ENCODE measurements around the gene PUM2.
"Not testable (repeated sequence)": the region's sequence is repeated elsewhere in the genome, so short reads cannot be mapped to it uniquely, and the experiment has no call there.

PUM2 gene

GRCh38 chr2:20368706-20369105 is 18.1 kb upstream of the PUM2 start:
- H4K20me1 ChIP-seq (ENCODE audit: low read depth, low read length) = no peaks in the 10 kb centered on the region
- no peaks in the 10 kb centered on the region for H3K9me3 ChIP-seq (ENCODE audit: insufficient read depth, low read length)
- TF ChIP-seq CTCF (IDR thresholded peaks at IDR 0.05; ENCODE audit: insufficient read depth, low read length, poor library complexity, severe bottlenecking) (no peak), EZH2phosphoT487 (conservative IDR thresholded peaks at IDR 0.05; ENCODE audit: low read length) (no peak)
- no peak overlapping the region for H3K4me3 ChIP-seq (ENCODE audit: insufficient read depth, low read length, poor library complexity, severe bottlenecking)
- H3K9me2 ChIP-seq (replicated peaks; ENCODE audit: insufficient read depth, low read length) = no peaks in the 10 kb centered on the region
- no peaks in the 10 kb centered on the region for H3K36me3 ChIP-seq (ENCODE audit: low read length)
- H3K4me2 ChIP-seq (ENCODE audit: low read depth, low read length, poor library complexity, severe bottlenecking) = no peak overlapping the region
- H2AFZ ChIP-seq (ENCODE audit: low read depth, low read length, severe bottlenecking) = no peak overlapping the region
- H3K9ac ChIP-seq (ENCODE audit: low read length) = no peak overlapping the region
- H3K79me2 ChIP-seq (ENCODE audit: insufficient read depth, low read length) = no peaks in the 10 kb centered on the region
- H3F3A ChIP-seq (ENCODE audit: insufficient read depth) = no peaks in the 10 kb centered on the region
- H3K27me3 ChIP-seq (ENCODE audit: low read length) = no peaks in the 10 kb centered on the region
- H3K27ac ChIP-seq (ENCODE audit: low read depth, low read length) = no peak overlapping the region

GRCh38 chr2:20367929-20368328 is 17.3 kb upstream of the PUM2 start:
- not testable (repeated sequence) for H3K79me2 ChIP-seq (ENCODE audit: insufficient read depth, low read length); H3K27me3 ChIP-seq (ENCODE audit: low read length); H3F3A ChIP-seq (ENCODE audit: insufficient read depth); H2AFZ ChIP-seq (ENCODE audit: low read depth, low read length, severe bottlenecking); H3K27ac ChIP-seq (ENCODE audit: low read depth, low read length); H3K9me2 ChIP-seq (replicated peaks; ENCODE audit: insufficient read depth, low read length); H3K4me2 ChIP-seq (ENCODE audit: low read depth, low read length, poor library complexity, severe bottlenecking); H4K20me1 ChIP-seq (ENCODE audit: low read depth, low read length); H3K9me3 ChIP-seq (ENCODE audit: insufficient read depth, low read length); H3K9ac ChIP-seq (ENCODE audit: low read length); H3K36me3 ChIP-seq (ENCODE audit: low read length); H3K4me3 ChIP-seq (ENCODE audit: insufficient read depth, low read length, poor library complexity, severe bottlenecking)

- Histone ChIP-seq H3K36me3 (ENCODE audit: low read length) (no peaks in the 10 kb centered on the region), H3K79me2 (ENCODE audit: insufficient read depth, low read length) (no peaks in the 10 kb centered on the region), H3K27me3 (ENCODE audit: low read length) (no peaks in the 10 kb centered on the region), H3K4me3 (ENCODE audit: insufficient read depth, low read length, poor library complexity, severe bottlenecking) (no peak overlapping the region), H3K27ac (ENCODE audit: low read depth, low read length) (no peak overlapping the region), H3F3A (ENCODE audit: insufficient read depth) (no peaks in the 10 kb centered on the region), H3K9ac (ENCODE audit: low read length) (no peak overlapping the region), H2AFZ (ENCODE audit: low read depth, low read length, severe bottlenecking) (no peak overlapping the region), H3K4me2 (ENCODE audit: low read depth, low read length, poor library complexity, severe bottlenecking) (no peak overlapping the region), H4K20me1 (ENCODE audit: low read depth, low read length) (no peaks in the 10 kb centered on the region), H3K9me2 (replicated peaks; ENCODE audit: insufficient read depth, low read length) (no peaks in the 10 kb centered on the region), H3K9me3 (ENCODE audit: insufficient read depth, low read length) (no peaks in the 10 kb centered on the region)
- TF ChIP-seq CTCF (IDR thresholded peaks at IDR 0.05; ENCODE audit: insufficient read depth, low read length, poor library complexity, severe bottlenecking) = no peak
- TF ChIP-seq EZH2phosphoT487 (conservative IDR thresholded peaks at IDR 0.05; ENCODE audit: low read length) = no peak
Observed at GRCh38 chr2:20366672-20367116, 16.1 kb upstream of the PUM2 start.

- Histone ChIP-seq H3K4me2 (ENCODE audit: low read depth, low read length, poor library complexity, severe bottlenecking) (no peak overlapping the region), H3K27me3 (ENCODE audit: low read length) (no peaks in the 10 kb centered on the region), H3K4me3 (ENCODE audit: insufficient read depth, low read length, poor library complexity, severe bottlenecking) (no peak overlapping the region), H2AFZ (ENCODE audit: low read depth, low read length, severe bottlenecking) (no peak overlapping the region), H3K79me2 (ENCODE audit: insufficient read depth, low read length) (no peaks in the 10 kb centered on the region), H4K20me1 (ENCODE audit: low read depth, low read length) (no peaks in the 10 kb centered on the region), H3K9me3 (ENCODE audit: insufficient read depth, low read length) (no peaks in the 10 kb centered on the region), H3K9ac (ENCODE audit: low read length) (no peak overlapping the region), H3F3A (ENCODE audit: insufficient read depth) (no peaks in the 10 kb centered on the region), H3K36me3 (ENCODE audit: low read length) (no peaks in the 10 kb centered on the region), H3K9me2 (replicated peaks; ENCODE audit: insufficient read depth, low read length) (no peaks in the 10 kb centered on the region), H3K27ac (ENCODE audit: low read depth, low read length) (no peak overlapping the region)
- no peak for TF ChIP-seq EZH2phosphoT487 (conservative IDR thresholded peaks at IDR 0.05; ENCODE audit: low read length)
- TF ChIP-seq CTCF (IDR thresholded peaks at IDR 0.05; ENCODE audit: insufficient read depth, low read length, poor library complexity, severe bottlenecking) = no peak
Observed at GRCh38 chr2:20365249-20365817, 14.7 kb upstream of the PUM2 start.
